IPS-18a (cell line): ENCODE results near the gene BARX1.

ENCODE experiments used
- H3K27ac ChIP-seq: one replicate; pipeline ENCODE4 v1.5.1; 2013; ENCODE audit warnings: low read length
- H3K27me3 ChIP-seq: one replicate; pipeline ENCODE4 v1.6.1; 2013; ENCODE audit warnings: mild to moderate bottlenecking, low read length; ENCODE audit not compliant: control insufficient read depth, insufficient read depth
- H3K36me3 ChIP-seq: one replicate; pipeline ENCODE4 v1.6.1; 2013; ENCODE audit warnings: low read depth, low read length; ENCODE audit not compliant: control insufficient read depth
- H3K4me1 ChIP-seq: one replicate; pipeline ENCODE4 v1.6.1; 2013; ENCODE audit warnings: low read depth, low read length; ENCODE audit not compliant: control insufficient read depth
- H3K4me3 ChIP-seq: one replicate; pipeline ENCODE4 v1.5.1; 2013; ENCODE audit warnings: low read length
- H3K9ac ChIP-seq: one replicate; pipeline ENCODE4 v1.6.1; 2013; ENCODE audit warnings: mild to moderate bottlenecking, low read length, moderate library complexity
- H3K9me3 ChIP-seq: one replicate; pipeline ENCODE4 v1.6.1; 2013; ENCODE audit warnings: low read depth, low read length; ENCODE audit not compliant: control insufficient read depth

Gene BARX1

DNA sequence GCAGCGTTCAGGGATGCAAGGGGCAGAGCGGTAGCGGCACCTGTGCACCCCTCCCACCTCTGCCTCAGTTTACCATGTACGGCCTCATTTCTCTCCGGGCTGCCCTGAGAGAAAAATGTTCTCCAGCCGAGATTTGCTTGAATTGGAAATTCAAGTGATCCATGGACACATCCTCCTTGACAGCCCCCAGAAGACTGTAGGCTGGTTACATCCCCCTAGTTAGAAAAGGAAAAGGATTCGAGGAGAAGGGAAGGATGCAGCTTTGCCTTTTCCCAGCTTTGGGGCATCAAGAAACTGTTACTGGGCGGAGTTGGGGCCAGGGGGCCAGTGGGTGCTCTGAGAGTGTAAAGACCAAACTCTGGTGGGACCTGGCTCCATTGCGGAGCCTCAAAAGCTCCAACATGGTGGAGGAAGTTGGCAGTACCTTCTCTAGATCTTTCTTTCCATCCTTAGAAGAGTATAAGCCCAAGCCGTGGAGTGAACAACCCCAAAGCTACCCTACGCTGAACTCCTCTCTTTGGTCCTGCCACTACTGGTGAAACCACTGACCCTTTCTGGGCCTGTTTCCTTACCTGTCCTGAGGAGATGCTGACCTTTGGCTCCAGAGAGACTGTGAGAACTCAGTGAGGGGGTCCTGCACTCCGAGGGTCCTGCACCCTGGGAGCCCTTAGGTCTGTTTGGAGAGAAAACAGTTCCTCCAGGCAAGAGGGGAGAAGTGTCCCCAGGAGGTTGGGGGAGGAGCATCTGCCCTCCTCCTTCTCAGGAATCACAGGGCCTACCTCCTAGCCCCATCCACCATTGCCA lies 1.0 kb upstream of the BARX1 start:
- no peak overlapping the region for H3K9ac ChIP-seq
- no peak overlapping the region for H3K27ac ChIP-seq
- H3K9me3 ChIP-seq = no peaks in the 10 kb centered on the region
- H3K27me3 ChIP-seq = peaks cover 97% of the 10 kb centered on the region
- H3K4me3 ChIP-seq = peak overlapping the region; percentile 64
- peaks cover 23% of the 10 kb centered on the region for H3K4me1 ChIP-seq
- H3K36me3 ChIP-seq = no peaks in the 10 kb centered on the region

DNA sequence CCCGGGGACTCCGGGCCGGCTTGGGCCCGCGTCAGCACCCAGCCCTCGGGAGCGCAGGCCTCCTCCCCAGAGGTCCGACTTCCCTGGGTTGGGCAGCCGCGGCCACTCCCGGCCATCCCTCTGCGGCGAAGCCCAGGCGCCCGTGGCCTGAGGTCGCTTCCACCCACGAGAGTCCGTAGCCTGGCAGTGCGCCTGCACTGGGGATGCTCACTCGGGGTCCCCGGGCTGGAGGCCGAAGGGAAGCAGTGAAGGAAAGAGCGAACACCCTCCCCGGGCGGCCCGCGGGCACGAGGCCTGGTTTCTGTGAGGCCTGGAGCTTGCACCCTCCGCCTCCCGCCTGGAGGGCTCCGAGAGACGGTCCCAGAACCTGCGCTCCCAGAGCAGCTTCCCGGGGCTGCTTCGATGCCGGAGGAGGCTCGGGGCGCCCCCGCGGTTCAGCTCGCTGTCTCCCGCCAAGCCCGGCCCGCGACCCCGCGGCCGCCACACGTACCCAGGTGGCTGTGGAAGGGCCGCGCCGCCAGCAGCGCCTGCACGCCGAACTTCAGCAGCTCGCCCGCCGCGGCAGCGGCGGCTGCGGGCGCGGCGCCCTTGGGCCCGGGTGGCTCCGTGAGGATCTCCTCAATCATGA lies 607 bp downstream of the BARX1 start:
- Histone ChIP-seq H3K36me3 (no peaks in the 10 kb centered on the region), H3K27me3 (peaks cover 97% of the 10 kb centered on the region), H3K4me3 (peak overlapping the region; percentile 16), H3K27ac (no peak overlapping the region), H3K4me1 (peaks cover 36% of the 10 kb centered on the region), H3K9ac (no peak overlapping the region), H3K9me3 (no peaks in the 10 kb centered on the region)

DNA sequence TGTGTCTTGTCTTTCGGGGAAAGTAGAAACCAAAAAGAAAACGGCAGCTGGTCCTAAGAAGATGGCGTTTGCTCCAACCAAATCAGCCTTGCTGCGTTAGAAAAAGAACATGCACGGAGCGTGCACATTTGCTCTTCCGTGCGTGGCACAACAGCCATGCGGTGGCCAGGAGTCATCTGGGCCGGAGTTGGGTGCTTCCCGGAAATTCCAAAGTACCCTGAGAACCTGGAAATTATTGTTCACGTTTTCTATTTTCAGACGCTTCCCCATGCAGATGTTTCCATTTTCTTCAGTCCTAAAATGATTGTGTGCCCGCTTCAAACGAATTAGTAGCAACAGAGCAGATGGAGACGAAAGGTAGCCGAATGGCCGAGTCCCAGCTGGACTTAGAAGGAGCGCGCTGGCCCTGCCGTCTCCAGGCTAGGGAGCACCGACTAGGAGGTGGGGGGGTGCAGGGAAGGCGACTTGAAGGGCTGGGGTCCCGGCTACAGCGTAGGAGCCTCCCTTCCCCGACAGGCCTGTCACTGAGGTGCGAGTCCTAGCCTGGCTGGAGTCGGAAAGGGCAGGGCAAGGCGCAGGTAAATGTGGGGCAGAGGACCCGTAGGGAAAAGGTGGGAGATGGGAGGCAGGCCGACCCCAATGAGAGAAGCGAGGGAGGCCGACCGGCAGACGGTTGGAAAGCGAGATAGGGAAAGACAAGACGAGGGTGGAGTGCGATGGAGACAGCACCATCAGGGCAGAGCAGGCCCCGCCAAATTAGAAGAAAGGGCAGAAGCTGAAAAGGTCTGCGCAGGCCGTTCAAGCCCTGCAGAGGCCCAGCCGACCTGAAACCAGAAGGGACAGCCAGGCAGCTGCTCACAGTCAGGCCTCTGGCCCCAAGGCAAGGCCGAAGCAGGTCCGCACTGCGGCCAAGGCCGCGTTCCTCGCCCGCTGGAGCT lies 1.4 kb downstream of the BARX1 start:
- Histone ChIP-seq H3K4me3 (peak overlapping the region; percentile 16), H3K9ac (no peak overlapping the region), H3K36me3 (no peaks in the 10 kb centered on the region), H3K9me3 (no peaks in the 10 kb centered on the region), H3K4me1 (peaks cover 39% of the 10 kb centered on the region), H3K27ac (no peak overlapping the region), H3K27me3 (peaks cover 97% of the 10 kb centered on the region)

DNA sequence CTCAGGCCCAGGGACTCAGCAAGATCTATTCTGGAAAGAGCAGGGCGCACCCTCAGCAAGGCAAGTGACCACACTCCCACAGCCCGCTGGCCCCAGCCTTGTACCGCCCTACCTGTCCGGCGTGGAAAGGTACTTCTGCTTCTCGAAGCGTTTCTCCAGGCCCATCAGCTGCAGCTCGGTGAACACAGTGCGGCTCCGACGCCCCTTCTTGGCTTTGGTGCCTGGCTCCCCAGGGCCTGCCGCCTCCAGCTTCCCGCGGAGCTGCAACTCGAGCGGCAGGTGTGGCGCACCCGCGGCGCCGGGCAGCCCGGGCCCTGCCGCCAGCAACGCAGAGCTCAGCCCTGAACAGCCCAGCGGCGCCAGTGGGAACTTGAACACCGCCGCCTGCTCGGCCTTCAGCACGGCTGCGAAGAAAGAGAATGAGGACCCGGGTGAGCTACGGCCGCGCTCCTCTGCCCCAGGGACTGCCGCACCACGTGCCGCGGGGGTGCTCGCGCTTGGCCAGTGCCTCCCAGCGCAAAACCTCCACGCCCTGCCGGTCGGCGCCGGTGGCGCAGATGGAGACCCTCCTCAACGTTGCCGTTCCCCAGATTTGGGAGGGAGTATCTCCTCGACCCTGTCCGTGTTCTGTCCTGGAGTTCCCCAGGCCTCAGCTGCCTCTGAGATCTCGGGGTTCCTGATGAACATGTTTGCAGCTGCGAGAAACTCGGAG lies 2.2 kb downstream of the BARX1 start:
- H3K4me1 ChIP-seq = peaks cover 43% of the 10 kb centered on the region
- no peaks in the 10 kb centered on the region for H3K36me3 ChIP-seq
- no peak overlapping the region for H3K9ac ChIP-seq
- no peaks in the 10 kb centered on the region for H3K9me3 ChIP-seq
- H3K27me3 ChIP-seq = peaks cover 97% of the 10 kb centered on the region
- H3K4me3 ChIP-seq = no peak overlapping the region
- no peak overlapping the region for H3K27ac ChIP-seq

DNA sequence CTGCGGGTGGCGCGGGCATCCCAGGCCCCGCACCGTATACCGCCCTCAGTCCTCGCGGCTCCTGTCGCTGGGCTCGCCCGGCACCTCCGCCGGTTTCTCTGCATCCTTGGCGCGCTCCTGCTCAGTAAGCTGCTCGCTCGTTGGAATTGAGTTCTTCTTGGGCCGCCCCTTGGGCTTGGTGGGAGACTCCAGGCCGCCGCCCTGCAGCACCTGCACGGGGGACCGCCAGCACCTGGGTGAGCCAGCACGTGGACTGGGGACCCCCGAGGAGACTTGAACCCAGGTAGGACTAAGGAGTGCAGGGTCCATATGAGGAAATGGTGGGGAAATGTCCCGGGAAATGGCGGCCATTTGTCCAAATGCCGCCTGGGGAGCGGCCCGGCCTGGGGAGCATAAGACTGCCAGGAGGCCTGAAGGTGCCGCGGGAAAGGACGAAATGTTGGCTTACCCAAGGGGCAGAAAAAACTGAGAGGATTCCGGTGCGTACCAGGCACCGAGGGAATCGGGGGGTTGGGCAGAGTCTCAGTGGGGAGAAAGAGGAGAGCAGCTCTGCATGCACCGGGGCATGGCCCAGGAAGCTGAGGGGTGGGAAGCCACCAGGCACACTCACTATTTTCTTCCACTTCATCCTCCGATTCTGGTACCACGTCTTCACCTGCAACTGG lies 2.9 kb downstream of the BARX1 start:
- Histone ChIP-seq H3K27me3 (peaks cover 97% of the 10 kb centered on the region), H3K27ac (no peak overlapping the region), H3K9ac (no peak overlapping the region), H3K4me3 (no peak overlapping the region), H3K36me3 (no peaks in the 10 kb centered on the region), H3K9me3 (no peaks in the 10 kb centered on the region), H3K4me1 (peaks cover 46% of the 10 kb centered on the region)

DNA sequence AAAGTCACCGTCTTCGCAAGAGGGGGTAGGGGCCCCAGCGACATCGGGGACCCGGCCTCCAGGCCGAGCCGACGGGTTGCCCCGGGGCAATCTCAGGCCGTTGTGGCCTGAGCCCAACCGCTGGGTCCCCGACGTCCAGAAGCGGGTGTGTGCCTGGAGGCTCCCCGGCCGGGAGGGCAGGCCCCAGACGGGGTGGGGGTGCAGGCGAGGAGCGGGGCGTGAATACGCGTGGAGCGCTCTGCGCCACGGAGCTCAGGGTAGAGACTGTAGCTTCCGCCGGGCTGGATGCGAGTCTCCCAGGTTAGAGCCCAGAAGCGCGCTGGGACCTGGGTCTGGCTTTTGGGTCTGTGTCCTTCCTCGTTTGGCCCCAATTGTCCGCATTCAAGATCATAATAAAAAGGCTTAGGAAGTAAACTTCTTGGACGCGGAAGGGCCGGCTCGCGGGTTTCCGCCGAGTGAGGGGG lies 3.5 kb downstream of the BARX1 start:
- H3K4me1 ChIP-seq = peaks cover 50% of the 10 kb centered on the region
- peaks cover 97% of the 10 kb centered on the region for H3K27me3 ChIP-seq
- peak overlapping the region; percentile 54 for H3K4me3 ChIP-seq
- H3K36me3 ChIP-seq = no peaks in the 10 kb centered on the region
- H3K27ac ChIP-seq = no peak overlapping the region
- no peaks in the 10 kb centered on the region for H3K9me3 ChIP-seq
- no peak overlapping the region for H3K9ac ChIP-seq

DNA sequence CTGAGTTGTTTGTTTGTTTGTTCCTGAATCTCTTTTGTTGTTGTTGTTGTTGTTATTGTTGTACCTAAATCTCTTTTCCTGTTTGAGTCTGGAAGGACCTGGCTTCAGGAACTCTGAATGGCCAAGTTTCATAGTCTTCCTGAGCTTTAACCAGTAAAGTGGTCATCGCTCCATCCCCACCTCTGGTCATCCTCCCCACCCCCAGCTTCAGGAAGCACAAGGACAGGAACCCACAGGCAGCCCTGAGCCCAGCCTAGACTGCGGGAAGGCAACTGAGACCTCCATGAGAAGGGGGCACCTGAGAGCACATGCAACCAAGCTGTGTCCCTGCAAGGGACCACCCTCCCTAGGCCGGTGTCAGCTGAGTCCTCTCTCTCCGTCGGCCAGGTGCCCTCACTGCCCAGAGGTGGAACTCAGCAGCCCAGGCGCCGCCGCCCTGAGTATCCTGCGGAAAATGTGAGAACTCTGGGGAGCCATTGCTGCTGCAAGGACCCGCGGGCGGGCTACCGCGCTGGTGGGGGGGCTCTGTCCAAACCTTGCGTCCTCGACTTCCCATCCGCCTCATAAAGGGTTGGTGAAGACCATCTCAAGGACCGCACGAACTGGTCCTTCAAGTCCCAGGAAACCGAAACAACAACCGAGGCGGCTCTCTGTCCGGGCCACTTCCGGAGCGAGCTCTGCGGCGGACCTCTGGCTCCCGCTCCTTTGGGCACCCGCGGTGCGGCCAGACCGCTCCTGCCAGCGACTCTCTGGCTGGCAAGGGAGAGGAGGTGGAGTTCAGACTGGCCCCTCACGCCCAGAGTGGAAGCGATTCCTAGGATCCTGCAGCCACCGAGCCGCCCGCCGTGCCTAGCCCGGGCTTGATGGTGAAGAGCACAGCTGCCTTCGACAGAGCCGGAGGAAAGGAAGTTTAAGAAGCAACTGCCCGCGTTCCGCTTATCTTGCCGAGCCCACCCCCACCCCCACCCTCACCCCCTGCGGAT lies 4.2 kb downstream of the BARX1 start:
- H3K9me3 ChIP-seq = no peaks in the 10 kb centered on the region
- no peak overlapping the region for H3K9ac ChIP-seq
- peaks cover 50% of the 10 kb centered on the region for H3K4me1 ChIP-seq
- H3K27me3 ChIP-seq = peaks cover 97% of the 10 kb centered on the region
- peak overlapping the region; percentile 54 for H3K4me3 ChIP-seq
- no peak overlapping the region for H3K27ac ChIP-seq
- no peaks in the 10 kb centered on the region for H3K36me3 ChIP-seq

DNA sequence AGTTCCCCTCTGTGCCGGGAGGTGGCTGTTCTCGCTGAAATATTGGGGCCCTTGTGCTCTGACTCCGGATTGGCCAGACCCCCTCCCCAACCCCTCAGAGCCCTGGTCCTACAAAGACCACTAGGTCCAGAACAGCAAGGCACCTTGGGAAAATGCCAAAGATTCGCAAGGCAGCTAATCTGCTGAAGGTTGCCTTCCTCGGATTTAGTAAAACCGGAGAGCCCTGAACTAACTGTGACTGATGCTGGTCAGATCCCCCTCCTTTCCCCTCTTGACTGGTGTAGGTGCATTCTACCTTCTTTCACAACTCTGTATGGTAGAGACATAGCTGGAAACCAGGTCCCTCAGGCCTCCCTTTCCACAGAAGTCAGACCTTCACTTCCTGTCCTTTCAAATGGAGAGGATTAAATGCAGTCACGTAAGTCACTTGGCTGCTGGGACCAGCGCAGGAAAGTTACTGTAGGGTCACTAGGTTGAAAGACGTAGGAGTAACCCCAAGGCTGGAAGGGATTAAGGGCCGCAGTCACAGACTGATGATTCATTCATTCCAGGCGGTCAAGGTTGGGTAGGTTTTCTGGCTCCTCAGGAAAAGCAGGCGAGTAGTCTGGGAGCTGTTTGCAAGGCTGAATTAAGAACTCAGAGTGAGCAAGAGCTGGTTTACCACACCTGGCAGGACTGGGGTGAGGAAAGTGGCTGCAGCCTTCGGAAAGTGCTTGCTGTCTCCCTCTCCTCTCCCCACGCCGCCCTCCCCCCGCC lies 5.3 kb downstream of the BARX1 start:
- Histone ChIP-seq H3K36me3 (no peaks in the 10 kb centered on the region), H3K9me3 (no peaks in the 10 kb centered on the region), H3K27ac (no peak overlapping the region), H3K4me1 (peaks cover 50% of the 10 kb centered on the region), H3K4me3 (peak overlapping the region; percentile 40), H3K27me3 (peaks cover 100% of the 10 kb centered on the region), H3K9ac (no peak overlapping the region)

DNA sequence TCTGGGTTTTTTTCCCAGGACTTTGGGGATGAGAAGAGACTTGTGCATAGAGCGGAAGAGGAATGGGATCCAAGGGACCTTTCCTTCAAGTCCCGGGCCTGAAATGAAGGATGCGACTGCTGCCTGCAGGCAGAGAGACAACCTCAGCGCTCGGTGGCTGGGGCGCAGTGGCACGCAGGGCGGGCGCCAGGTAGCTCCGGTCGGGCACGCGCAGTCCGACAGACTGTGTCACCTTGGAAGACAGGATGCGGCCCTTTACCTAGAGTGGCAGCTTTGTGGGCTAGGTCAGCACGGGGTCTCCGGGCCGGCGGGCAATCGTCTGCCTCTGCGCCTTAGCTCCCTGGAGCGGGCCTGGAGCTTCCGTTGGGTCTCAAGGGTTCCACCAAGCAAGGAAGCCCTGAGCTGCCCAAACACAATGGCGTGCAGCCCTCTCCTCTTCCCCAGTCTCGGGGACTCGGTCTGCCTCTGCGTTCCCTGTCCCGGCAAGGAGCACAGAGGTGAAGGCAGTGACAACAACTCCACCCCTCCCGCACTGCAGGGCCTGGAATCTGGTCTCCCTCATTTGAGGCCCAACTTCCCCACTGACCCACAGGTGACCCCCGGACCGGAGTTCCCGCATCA lies 6.0 kb downstream of the BARX1 start:
- peak overlapping the region; percentile 40 for H3K4me3 ChIP-seq
- no peak overlapping the region for H3K9ac ChIP-seq
- H3K36me3 ChIP-seq = no peaks in the 10 kb centered on the region
- H3K9me3 ChIP-seq = no peaks in the 10 kb centered on the region
- H3K27ac ChIP-seq = no peak overlapping the region
- H3K4me1 ChIP-seq = peaks cover 50% of the 10 kb centered on the region
- peaks cover 100% of the 10 kb centered on the region for H3K27me3 ChIP-seq
